GM13976 (cell line): Measurements from ENCODE around the gene MLEC.
A peak's percentile ranks its signal among the peaks of the same experiment; 100 is the strongest.

ENCODE experiments used
- DNase-seq: peaks from one replicate; pipeline ENCODE4 v3.0.0; 2012; ENCODE audit warnings: low spot score
- in situ Hi-C: fragments of 300-500 bp; cut with MboI; formaldehyde crosslinking; loops from one replicate; pipeline ENCODE4 v1.12.0; 2022; ENCODE audit warnings: low sequenced_read_pairs, mixed read lengths, inconsistent platforms; ENCODE audit not compliant: unreplicated experiment
- TF ChIP-seq, protein P1 (sequence below): IDR thresholded peaks from 2 replicates; pipeline ENCODE4 v1.5.1; 2012; ENCODE audit warnings: borderline replicate concordance, mild to moderate bottlenecking; ENCODE audit not compliant: insufficient read depth; ENCODE audit errors: extremely low read depth, missing control alignments, control extremely low read depth

MLEC gene

DNA sequence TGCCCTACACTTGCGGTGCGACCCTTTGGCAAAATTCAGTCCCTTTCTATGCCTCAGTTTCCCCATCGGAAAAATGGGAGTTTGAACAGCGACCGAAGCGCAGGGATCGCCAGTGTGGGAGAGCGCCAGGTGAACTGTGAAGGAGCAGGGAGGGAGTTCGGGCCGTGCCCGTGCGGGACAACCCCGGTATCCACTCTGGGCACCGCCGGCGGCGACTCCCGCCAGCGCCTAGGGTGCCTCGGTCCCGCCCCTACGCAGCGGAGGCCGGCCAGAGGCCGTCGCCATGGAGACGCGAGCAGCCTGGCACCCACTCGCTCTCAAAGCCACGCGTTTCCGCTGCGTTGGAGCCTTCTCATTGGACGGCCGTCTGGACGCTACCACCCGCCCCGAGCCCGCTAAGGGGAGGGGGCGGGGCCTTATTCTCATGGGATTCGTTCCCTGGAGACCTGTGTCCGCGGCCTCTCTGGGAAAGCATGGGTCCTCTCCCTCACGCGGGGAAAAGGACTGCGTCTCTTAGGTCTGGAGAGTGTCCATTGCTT, 729 bp upstream of the MLEC start:
- TF ChIP-seq, protein P1, sequence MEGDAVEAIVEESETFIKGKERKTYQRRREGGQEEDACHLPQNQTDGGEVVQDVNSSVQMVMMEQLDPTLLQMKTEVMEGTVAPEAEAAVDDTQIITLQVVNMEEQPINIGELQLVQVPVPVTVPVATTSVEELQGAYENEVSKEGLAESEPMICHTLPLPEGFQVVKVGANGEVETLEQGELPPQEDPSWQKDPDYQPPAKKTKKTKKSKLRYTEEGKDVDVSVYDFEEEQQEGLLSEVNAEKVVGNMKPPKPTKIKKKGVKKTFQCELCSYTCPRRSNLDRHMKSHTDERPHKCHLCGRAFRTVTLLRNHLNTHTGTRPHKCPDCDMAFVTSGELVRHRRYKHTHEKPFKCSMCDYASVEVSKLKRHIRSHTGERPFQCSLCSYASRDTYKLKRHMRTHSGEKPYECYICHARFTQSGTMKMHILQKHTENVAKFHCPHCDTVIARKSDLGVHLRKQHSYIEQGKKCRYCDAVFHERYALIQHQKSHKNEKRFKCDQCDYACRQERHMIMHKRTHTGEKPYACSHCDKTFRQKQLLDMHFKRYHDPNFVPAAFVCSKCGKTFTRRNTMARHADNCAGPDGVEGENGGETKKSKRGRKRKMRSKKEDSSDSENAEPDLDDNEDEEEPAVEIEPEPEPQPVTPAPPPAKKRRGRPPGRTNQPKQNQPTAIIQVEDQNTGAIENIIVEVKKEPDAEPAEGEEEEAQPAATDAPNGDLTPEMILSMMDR = no peak
- in situ Hi-C loops = no loop called here
- peak; percentile 93 for DNase-seq

DNA sequence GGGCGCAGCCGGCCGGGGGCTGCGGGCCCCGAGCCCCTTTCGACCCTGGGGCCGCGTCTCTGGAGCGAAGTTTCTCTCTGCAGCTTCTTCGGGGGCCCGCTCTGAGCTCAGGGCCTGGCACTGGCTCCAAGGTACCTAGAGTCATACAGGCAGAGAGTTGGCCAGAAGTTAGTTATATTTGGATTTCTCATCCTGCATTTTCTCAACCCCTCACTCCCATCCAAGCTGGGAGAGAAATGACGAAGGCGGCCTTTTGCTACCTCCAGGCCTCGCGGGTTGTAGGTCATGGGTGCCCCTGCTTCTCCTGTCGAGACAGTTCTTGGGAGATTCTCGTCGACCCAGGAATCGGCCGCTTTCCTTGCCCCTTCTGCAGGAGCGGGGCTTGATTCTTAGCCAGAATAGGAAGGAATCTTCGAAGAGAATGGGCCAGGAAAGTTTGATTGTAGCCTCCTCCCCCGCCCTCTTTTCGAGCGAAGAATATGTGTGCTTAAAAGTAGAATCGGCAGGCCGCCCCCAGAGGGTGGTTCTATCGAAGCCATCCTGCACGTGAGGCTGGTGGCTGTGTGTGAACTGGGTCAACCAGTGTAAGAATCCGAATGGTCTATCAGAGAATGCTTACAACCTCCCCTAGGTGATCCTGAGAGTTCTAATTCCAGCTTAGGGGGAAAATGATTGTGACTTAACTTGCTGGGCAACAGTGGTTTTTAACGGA, 785 bp downstream of the MLEC start:
- no peak for DNase-seq
- in situ Hi-C loops = no loop called here

DNA sequence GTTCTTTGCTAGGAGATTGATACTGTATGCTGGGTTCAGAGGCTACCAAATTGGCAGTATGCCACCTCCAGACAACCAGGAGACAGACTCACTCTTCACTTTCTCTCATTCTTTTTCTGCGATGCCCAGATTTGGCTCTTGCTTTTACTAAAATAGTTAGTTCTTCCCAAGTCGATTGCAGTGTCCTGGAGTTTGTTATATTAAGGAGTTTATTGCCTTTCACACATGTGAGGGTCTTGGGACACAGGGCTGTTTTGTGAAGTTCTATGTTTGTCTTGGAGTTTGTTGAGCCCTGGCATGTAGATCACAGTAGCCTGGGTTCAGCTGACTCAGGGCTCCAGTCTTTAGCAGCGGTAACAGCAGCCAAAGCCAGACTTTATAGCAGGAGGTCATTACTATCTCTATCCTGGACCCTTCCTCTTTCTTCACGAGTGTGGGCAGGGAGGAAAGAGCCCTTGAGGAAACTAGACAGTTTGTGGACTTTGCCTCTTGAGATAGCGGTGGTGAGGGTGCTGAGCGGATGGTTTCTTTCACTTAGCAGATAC, 1.6 kb downstream of the MLEC start:
- TF ChIP-seq, protein P1 = no peak
- in situ Hi-C loops = no loop called here
- DNase-seq = no peak

More for the DNA sequence above, 785 bp downstream of the MLEC start:
- TF ChIP-seq, protein P1 = no peak

DNA sequence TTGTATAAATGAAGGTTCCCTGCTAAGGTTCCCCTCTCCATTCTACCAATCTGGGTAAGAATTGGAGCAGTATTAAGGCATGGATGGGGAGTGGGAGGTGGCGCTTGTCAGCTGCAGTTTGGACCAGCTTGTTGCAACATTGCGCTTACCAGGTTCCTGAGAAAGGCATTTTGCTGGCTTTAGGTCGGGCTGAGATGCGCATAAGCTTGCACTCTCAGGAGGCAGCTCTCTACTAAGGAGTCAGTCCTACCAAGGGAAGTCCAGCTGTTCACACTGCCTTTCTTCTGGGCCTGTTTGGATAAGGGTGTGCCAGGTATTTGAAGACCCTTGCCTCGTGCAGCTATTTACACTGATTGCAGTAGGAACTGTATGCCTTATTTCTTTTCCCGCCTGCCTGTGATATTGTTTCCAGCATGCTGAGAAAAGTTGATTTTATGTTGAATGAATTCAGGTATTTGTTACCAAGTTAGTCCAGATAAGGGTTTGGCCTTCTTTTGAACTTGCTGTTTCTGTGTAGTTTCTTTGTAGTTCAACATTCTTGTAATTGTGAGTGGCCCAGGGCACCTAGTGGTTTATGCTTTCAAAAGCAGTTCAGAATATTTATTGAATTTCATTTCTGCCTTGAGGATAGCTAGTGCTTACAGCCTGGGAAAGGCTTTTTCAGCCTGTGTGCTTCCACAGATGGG, 2.6 kb downstream of the MLEC start:
- DNase-seq = no peak
- in situ Hi-C loops = no loop called here
- TF ChIP-seq, protein P1 = no peak

DNA sequence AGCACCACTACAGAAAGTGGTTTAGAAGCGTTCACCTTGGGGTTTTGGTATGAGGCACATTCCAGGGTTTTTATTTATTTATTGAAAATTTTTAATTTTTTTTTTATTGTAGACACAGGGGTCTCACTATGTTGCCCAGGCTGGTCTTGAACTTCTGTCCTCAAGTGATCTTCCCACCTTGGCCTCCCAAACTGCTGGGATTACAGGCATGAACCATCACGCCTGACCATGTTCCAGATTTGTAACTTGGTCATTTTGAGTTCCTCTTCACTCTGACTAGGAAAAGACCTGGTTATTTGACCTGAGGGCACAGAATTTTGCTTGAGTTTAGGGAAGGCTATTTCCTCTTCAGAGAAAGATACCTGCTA, 3.1 kb downstream of the MLEC start:
- TF ChIP-seq, protein P1 = no peak
- in situ Hi-C loops = no loop called here

DNA sequence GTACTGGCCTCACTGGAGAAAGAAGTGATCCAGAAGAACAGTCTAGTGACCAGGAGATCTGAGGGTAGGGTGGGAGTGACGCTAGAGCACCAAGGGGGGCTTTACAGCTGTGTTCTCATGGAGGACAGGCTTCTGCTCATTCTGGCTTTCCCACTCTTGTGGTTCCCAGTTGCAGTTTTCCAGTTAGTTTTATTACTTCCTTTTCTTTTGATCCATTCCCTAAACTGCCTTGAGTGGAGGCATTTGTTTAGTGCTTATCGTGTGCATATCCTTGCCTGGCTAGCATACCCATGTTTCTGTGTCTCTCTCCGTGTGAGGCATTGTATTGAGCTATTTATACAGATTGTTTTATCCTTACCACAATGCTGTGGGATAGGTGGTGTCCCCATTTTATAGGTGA, 4.0 kb downstream of the MLEC start:
- no peak for DNase-seq
- in situ Hi-C loops = no loop called here

More for the DNA sequence above, 3.1 kb downstream of the MLEC start:
- no peak for DNase-seq

More for the DNA sequence above, 4.0 kb downstream of the MLEC start:
- TF ChIP-seq, protein P1 = no peak
